PC-3 (cell line): ENCODE data around the gene USP33. TPM values are rescaled to one million over a fixed set of nuclear protein-coding genes. Genes with fewer than 3 reads are reported as not detected.

Experiments used
- ATAC-seq: fragments of 200-7000 bp; cut with Tn5 transposase; 2 replicates; pipeline ENCODE4 v1.9.1; 2020; ENCODE audit warnings: mild to moderate bottlenecking, moderate library complexity
- BruUV-seq: library from RNA; stranded (reverse); fragments of 400-500 nt; replicated peaks from 2 replicates; lab custom pipeline; 2021; lab: Mats Ljungman, UMichigan
- CTCF ChIA-PET: fragments of 300-600 bp; sonication (Branson Sonifier 250); formaldehyde crosslinking; loops from one replicate; lab custom pipeline; 2022; ENCODE audit warnings: antibody characterized with exemption; lab: Charles Lee
- POLR2A ChIA-PET: fragments of 300-600 bp; sonication (Branson Sonifier 250); formaldehyde crosslinking; loops from one replicate; lab custom pipeline; 2022; ENCODE audit warnings: antibody characterized with exemption; ENCODE audit not compliant: unreplicated experiment; lab: Charles Lee
- DNase-seq: peaks from one replicate; pipeline ENCODE4 v3.0.0-alpha.2; 2015
- H2AFZ ChIP-seq: fragments of 300-600 bp; sonication (generic); 2 replicates; pipeline ENCODE4 v1.6.0; 2016; ENCODE audit warnings: antibody characterized with exemption, low read length
- H3F3A ChIP-seq: fragments of 300-600 bp; sonication (generic); one replicate; pipeline ENCODE4 v1.6.0; 2017; ENCODE audit warnings: antibody characterized with exemption, low read length, control low read depth, mild to moderate bottlenecking; ENCODE audit not compliant: unreplicated experiment
- H3K27ac ChIP-seq: fragments of 300-600 bp; sonication (generic); 2 replicates; pipeline ENCODE4 v1.5.1; 2016; ENCODE audit warnings: mild to moderate bottlenecking, low read length
- H3K27me3 ChIP-seq: fragments of 300-600 bp; sonication (generic); 2 replicates; pipeline ENCODE4 v1.6.1; 2016; ENCODE audit warnings: low read length, mixed read lengths
- H3K36me3 ChIP-seq: fragments of 300-600 bp; sonication (generic); 2 replicates; pipeline ENCODE4 v1.6.1; 2016; ENCODE audit warnings: low read depth, mixed run types, low read length, mixed read lengths
- H3K4me1 ChIP-seq: fragments of 300-600 bp; sonication (generic); 2 replicates; pipeline ENCODE4 v1.5.1; 2016; ENCODE audit warnings: low read length; ENCODE audit not compliant: insufficient read depth
- H3K4me2 ChIP-seq: fragments of 300-600 bp; sonication (generic); 2 replicates; pipeline ENCODE4 v1.6.0; 2016; ENCODE audit warnings: low read length
- H3K4me3 ChIP-seq: fragments of 300-600 bp; sonication (generic); 2 replicates; pipeline ENCODE4 v1.5.1; 2016; ENCODE audit warnings: mild to moderate bottlenecking, low read length, mixed read lengths
- H3K79me2 ChIP-seq: fragments of 300-600 bp; sonication (generic); 2 replicates; pipeline ENCODE4 v1.6.1; 2017; ENCODE audit warnings: low read length, mixed read lengths
- H3K9ac ChIP-seq: fragments of 300-600 bp; sonication (generic); 2 replicates; pipeline ENCODE4 v1.6.0; 2016; ENCODE audit warnings: mild to moderate bottlenecking, low read length
- H3K9me2 ChIP-seq: fragments of 300-600 bp; sonication (generic); replicated peaks from 2 replicates; pipeline ENCODE4 v1.6.1; 2016; ENCODE audit warnings: mixed run types, low read length, mixed read lengths
- H3K9me3 ChIP-seq: fragments of 300-600 bp; sonication (generic); 2 replicates; pipeline ENCODE4 v1.6.1; 2016; ENCODE audit warnings: low read length, mixed read lengths
- H4K20me1 ChIP-seq: fragments of 300-600 bp; sonication (generic); 2 replicates; pipeline ENCODE4 v1.6.1; 2016; ENCODE audit warnings: low read length, mixed read lengths
- EZH2 ChIP-seq: fragments of 300-600 bp; sonication (generic); IDR thresholded peaks from one replicate; pipeline ENCODE4 v1.6.1; 2017; ENCODE audit warnings: antibody characterized with exemption, mild to moderate bottlenecking, low read length; ENCODE audit not compliant: unreplicated experiment
- EZH2phosphoT487 ChIP-seq: fragments of 300-600 bp; sonication (generic); IDR thresholded peaks from 2 replicates; pipeline ENCODE4 v1.6.1; 2018; ENCODE audit warnings: mild to moderate bottlenecking, antibody characterized with exemption, low read length, borderline replicate concordance
- intact Hi-C: fragments of 100-400 bp; cut with micrococcal nuclease; formaldehyde crosslinking; loops from 2 replicates; pipeline ENCODE4 v1.9.0; 2023
- total RNA-seq: library from RNA; depleted of rRNA; stranded (reverse); fragments of >200 nt; gene quantifications from 2 replicates; pipeline ENCODE4 v1.2.3, GENCODE V29; 2014
- TF ChIP-seq, protein P1 (sequence below): fragments of 300-600 bp; sonication (generic); conservative IDR thresholded peaks from 2 replicates; pipeline ENCODE4 v1.5.1; 2017; ENCODE audit warnings: antibody characterized with exemption, low read depth, mild to moderate bottlenecking, low read length

USP33 gene
- total RNA-seq, 1 experiment from 2014 or later, result 42.6 TPM

DNA sequence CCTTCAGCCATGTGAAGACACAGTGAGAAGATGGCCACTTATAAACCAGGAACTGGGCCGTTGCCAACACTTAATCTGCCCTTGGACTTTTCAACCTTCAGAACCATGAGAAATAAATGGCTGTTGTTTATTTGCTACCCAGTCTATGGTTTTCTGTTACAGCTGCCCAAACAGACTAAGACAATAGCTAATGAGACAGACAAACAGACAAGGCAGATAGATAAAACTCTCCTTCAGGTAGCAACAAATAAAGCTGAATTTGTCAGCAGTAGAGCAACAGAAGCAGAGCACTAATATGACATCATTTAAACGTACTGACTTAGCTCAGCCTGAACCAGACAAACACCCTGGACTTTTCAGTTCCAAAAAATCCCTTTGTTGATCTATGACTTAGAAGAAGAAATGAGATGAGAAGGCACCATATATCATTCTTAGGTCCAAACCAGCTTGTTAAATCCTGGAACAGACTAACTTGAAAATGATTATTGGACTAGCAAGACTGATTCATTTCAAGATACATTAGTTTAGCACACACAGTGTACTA is 104.1 kb downstream of the USP33 start:
- no peaks in the 10 kb centered on the region for H3K27me3 ChIP-seq
- H3K9me3 ChIP-seq, result no peaks in the 10 kb centered on the region
- intact Hi-C loops, result no loop called here
- no peak overlapping the region for H3K27ac ChIP-seq
- H3K4me1 ChIP-seq, result no peaks in the 10 kb centered on the region
- H2AFZ ChIP-seq, result no peak overlapping the region
- DNase-seq, result no peak
- ATAC-seq, result no peak
- H3K4me3 ChIP-seq, result no peak overlapping the region
- peaks cover 7% of the 10 kb centered on the region; the same call in 1 of the 2 replicates for H3K36me3 ChIP-seq
- TF ChIP-seq, protein P1, sequence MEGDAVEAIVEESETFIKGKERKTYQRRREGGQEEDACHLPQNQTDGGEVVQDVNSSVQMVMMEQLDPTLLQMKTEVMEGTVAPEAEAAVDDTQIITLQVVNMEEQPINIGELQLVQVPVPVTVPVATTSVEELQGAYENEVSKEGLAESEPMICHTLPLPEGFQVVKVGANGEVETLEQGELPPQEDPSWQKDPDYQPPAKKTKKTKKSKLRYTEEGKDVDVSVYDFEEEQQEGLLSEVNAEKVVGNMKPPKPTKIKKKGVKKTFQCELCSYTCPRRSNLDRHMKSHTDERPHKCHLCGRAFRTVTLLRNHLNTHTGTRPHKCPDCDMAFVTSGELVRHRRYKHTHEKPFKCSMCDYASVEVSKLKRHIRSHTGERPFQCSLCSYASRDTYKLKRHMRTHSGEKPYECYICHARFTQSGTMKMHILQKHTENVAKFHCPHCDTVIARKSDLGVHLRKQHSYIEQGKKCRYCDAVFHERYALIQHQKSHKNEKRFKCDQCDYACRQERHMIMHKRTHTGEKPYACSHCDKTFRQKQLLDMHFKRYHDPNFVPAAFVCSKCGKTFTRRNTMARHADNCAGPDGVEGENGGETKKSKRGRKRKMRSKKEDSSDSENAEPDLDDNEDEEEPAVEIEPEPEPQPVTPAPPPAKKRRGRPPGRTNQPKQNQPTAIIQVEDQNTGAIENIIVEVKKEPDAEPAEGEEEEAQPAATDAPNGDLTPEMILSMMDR, result no peak
- TF ChIP-seq EZH2phosphoT487 (no peak), EZH2 (no peak)
- H3F3A ChIP-seq, result no peaks in the 10 kb centered on the region
- H3K79me2 ChIP-seq, result peaks cover 97% of the 10 kb centered on the region
- H3K9ac ChIP-seq, result no peak overlapping the region
- BruUV-seq, result no TSS peak
- CTCF ChIA-PET, result no interaction called here
- H4K20me1 ChIP-seq, result peaks cover 17% of the 10 kb centered on the region; the same call in 1 of the 2 replicates
- POLR2A ChIA-PET, result interaction anchor here (0.5 kb wide), 1 partner anchor 28 kb away, joined by 4 read pairs; no protein-coding TSS in a partner anchor
- H3K9me2 ChIP-seq, result no peaks in the 10 kb centered on the region
- H3K4me2 ChIP-seq, result no peak overlapping the region

DNA sequence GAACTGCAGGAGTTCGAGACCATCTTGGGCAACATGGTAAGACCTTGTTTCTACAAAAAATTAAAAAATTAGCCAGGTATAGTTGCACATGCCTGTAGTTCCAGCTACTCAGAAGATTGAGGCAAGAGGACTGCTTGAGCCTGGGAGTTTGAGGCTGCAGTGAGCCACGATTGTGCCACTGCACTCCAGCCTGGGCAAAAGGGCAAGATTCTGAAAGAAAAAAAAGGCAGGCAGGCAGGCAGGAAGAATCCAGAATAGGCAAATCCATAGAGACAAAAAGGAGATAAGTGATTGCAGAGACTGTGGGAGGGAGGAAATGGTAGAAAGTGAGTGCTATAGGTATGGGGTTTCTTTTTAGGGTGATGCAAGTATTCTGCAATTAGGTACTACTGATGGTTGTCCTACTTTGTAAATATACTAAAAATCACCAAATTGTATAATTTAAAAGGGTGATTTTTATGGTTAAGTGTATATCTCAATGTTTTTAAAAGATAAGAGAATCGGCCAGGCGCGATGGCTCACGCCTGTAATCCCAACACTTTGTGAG is 106.6 kb downstream of the USP33 start:
- peaks cover 99% of the 10 kb centered on the region for H3K79me2 ChIP-seq
- H2AFZ ChIP-seq, result no peak overlapping the region
- H3K27me3 ChIP-seq, result no peaks in the 10 kb centered on the region
- ChIA-PET POLR2A (no interaction called here), CTCF (no interaction called here)
- BruUV-seq, result no TSS peak
- peaks cover 13% of the 10 kb centered on the region; the same call in 1 of the 2 replicates for H4K20me1 ChIP-seq
- no peaks in the 10 kb centered on the region for H3K4me1 ChIP-seq
- no peaks in the 10 kb centered on the region for H3F3A ChIP-seq
- H3K9me2 ChIP-seq, result no peaks in the 10 kb centered on the region
- no peak overlapping the region for H3K4me3 ChIP-seq
- DNase-seq, result no peak
- no peak overlapping the region for H3K4me2 ChIP-seq
- intact Hi-C loops, result no loop called here
- TF ChIP-seq EZH2phosphoT487 (no peak), EZH2 (no peak)
- TF ChIP-seq, protein P1, result no peak
- no peak overlapping the region for H3K9ac ChIP-seq
- no peaks in the 10 kb centered on the region for H3K9me3 ChIP-seq
- no peak overlapping the region for H3K27ac ChIP-seq
- ATAC-seq, result no peak
- H3K36me3 ChIP-seq, result peaks cover 10% of the 10 kb centered on the region; the same call in 1 of the 2 replicates

DNA sequence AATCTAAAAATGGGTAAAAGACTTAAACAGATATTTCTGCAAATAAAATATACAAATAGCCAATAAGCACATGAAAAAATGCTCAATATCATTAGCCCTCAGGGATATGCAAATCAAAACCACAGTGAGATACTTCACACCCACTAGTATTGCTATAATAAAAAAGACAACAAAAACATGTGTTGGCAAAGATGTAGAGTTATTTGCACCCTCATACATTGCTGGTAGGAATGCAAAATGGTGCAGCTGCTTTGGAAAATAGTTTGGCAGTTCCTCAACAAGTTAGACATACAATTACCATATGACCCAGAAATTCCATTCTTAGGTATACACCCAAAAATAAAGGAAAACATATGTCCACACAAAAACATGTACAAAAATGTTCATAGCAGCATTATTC is 107.4 kb downstream of the USP33 start:
- ATAC-seq (no peak), DNase-seq (no peak)
- intact Hi-C loops, result no loop called here
- H3K4me1 ChIP-seq, result no peaks in the 10 kb centered on the region
- ChIA-PET POLR2A (no interaction called here), CTCF (no interaction called here)
- no peaks in the 10 kb centered on the region for H3K27me3 ChIP-seq
- no peak overlapping the region for H2AFZ ChIP-seq
- H3K79me2 ChIP-seq, result peaks cover 98% of the 10 kb centered on the region
- BruUV-seq, result no TSS peak
- H3K9me2 ChIP-seq, result no peaks in the 10 kb centered on the region
- H4K20me1 ChIP-seq, result peaks cover 13% of the 10 kb centered on the region; the same call in 1 of the 2 replicates
- H3K9me3 ChIP-seq, result no peaks in the 10 kb centered on the region
- peaks cover 10% of the 10 kb centered on the region; the same call in 1 of the 2 replicates for H3K36me3 ChIP-seq
- no peak overlapping the region for H3K27ac ChIP-seq
- H3K4me3 ChIP-seq, result no peak overlapping the region
- no peaks in the 10 kb centered on the region for H3F3A ChIP-seq
- H3K9ac ChIP-seq, result no peak overlapping the region
- TF ChIP-seq EZH2, result no peak
- TF ChIP-seq EZH2phosphoT487, result no peak
- TF ChIP-seq, protein P1, result no peak
- no peak overlapping the region for H3K4me2 ChIP-seq
